Loucy (cell line): Measurements from ENCODE around the gene CACNA1C.

Source experiments
- H2AFZ ChIP-seq: fragments of 200-600 bp; sonication (generic); 2 replicates; pipeline ENCODE4 v1.6.0; 2016; ENCODE audit warnings: antibody characterized with exemption, mild to moderate bottlenecking, low read length, moderate library complexity
- H3F3A ChIP-seq: fragments of 200-600 bp; 2 replicates; pipeline ENCODE4 v1.6.0; 2016; ENCODE audit warnings: antibody characterized with exemption, low read depth, mild to moderate bottlenecking
- H3K27me3 ChIP-seq: fragments of 200-600 bp; sonication (generic); 2 replicates; pipeline ENCODE4 v1.6.1; 2014; ENCODE audit warnings: low read length, mild to moderate bottlenecking; ENCODE audit not compliant: insufficient read depth, poor library complexity, severe bottlenecking
- H3K36me3 ChIP-seq: fragments of 200-600 bp; sonication (generic); 2 replicates; pipeline ENCODE4 v1.6.1; 2016; ENCODE audit warnings: low read length; ENCODE audit not compliant: insufficient read depth
- H3K4me1 ChIP-seq: fragments of 200-600 bp; sonication (generic); 2 replicates; pipeline ENCODE4 v1.5.1; 2014; ENCODE audit warnings: low read length, mild to moderate bottlenecking; ENCODE audit not compliant: insufficient read depth, poor library complexity, severe bottlenecking
- H3K4me2 ChIP-seq: fragments of 200-600 bp; sonication (generic); 2 replicates; pipeline ENCODE4 v1.6.0; 2014; ENCODE audit warnings: antibody characterized with exemption, low read length, low read depth, mild to moderate bottlenecking; ENCODE audit not compliant: poor library complexity, severe bottlenecking
- H3K4me3 ChIP-seq: fragments of 200-600 bp; sonication (generic); 2 replicates; pipeline ENCODE4 v1.5.1; 2014; ENCODE audit warnings: low read length, mild to moderate bottlenecking, mixed read lengths; ENCODE audit not compliant: poor library complexity, severe bottlenecking
- H3K79me2 ChIP-seq: fragments of 200-600 bp; sonication (generic); 2 replicates; pipeline ENCODE4 v1.6.1; 2014; ENCODE audit warnings: low read length; ENCODE audit not compliant: insufficient read depth
- H3K9ac ChIP-seq: fragments of 200-600 bp; sonication (generic); 2 replicates; pipeline ENCODE4 v1.6.0; 2014; ENCODE audit warnings: mild to moderate bottlenecking, low read depth, low read length, moderate library complexity; ENCODE audit not compliant: poor library complexity, severe bottlenecking
- H3K9me2 ChIP-seq: fragments of 200-600 bp; sonication (generic); replicated peaks from 2 replicates; pipeline ENCODE4 v1.6.1; 2016; ENCODE audit warnings: low read depth, low read length, mixed read lengths
- H3K9me3 ChIP-seq: fragments of 200-600 bp; sonication (generic); 2 replicates; pipeline ENCODE4 v1.6.1; 2014; ENCODE audit warnings: mild to moderate bottlenecking, antibody characterized with exemption, low read length, low read depth; ENCODE audit not compliant: insufficient read depth
- H4K20me1 ChIP-seq: fragments of 200-600 bp; sonication (generic); 2 replicates; pipeline ENCODE4 v1.6.0; 2014; ENCODE audit warnings: antibody characterized with exemption, low read length, mild to moderate bottlenecking; ENCODE audit not compliant: insufficient read depth, poor library complexity, severe bottlenecking
- EZH2phosphoT487 ChIP-seq: fragments of 200-600 bp; IDR thresholded peaks from 2 replicates; pipeline ENCODE4 v1.6.1; 2018; ENCODE audit warnings: antibody characterized with exemption, mild to moderate bottlenecking, moderate library complexity, borderline replicate concordance
- TF ChIP-seq, protein P1 (sequence below): fragments of 200-600 bp; sonication (generic); conservative IDR thresholded peaks from 2 replicates; pipeline ENCODE4 v1.5.1; 2014; ENCODE audit warnings: mild to moderate bottlenecking, antibody characterized with exemption, low read length

CACNA1C gene

GRCh38 chr12:2418579-2418978 is 365.8 kb downstream of the CACNA1C start:
- no peaks in the 10 kb centered on the region for H3K9me2 ChIP-seq
- H3K9ac ChIP-seq: no peak overlapping the region
- H2AFZ ChIP-seq: no peak overlapping the region
- no peaks in the 10 kb centered on the region for H3K4me1 ChIP-seq
- H3K79me2 ChIP-seq: no peaks in the 10 kb centered on the region
- no peaks in the 10 kb centered on the region for H4K20me1 ChIP-seq
- TF ChIP-seq, protein P1, sequence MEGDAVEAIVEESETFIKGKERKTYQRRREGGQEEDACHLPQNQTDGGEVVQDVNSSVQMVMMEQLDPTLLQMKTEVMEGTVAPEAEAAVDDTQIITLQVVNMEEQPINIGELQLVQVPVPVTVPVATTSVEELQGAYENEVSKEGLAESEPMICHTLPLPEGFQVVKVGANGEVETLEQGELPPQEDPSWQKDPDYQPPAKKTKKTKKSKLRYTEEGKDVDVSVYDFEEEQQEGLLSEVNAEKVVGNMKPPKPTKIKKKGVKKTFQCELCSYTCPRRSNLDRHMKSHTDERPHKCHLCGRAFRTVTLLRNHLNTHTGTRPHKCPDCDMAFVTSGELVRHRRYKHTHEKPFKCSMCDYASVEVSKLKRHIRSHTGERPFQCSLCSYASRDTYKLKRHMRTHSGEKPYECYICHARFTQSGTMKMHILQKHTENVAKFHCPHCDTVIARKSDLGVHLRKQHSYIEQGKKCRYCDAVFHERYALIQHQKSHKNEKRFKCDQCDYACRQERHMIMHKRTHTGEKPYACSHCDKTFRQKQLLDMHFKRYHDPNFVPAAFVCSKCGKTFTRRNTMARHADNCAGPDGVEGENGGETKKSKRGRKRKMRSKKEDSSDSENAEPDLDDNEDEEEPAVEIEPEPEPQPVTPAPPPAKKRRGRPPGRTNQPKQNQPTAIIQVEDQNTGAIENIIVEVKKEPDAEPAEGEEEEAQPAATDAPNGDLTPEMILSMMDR: no peak
- H3K27me3 ChIP-seq: no peaks in the 10 kb centered on the region
- no peaks in the 10 kb centered on the region for H3K9me3 ChIP-seq
- H3F3A ChIP-seq: no peaks in the 10 kb centered on the region
- H3K4me2 ChIP-seq: no peak overlapping the region
- no peaks in the 10 kb centered on the region for H3K36me3 ChIP-seq
- H3K4me3 ChIP-seq: no peak overlapping the region

DNA sequence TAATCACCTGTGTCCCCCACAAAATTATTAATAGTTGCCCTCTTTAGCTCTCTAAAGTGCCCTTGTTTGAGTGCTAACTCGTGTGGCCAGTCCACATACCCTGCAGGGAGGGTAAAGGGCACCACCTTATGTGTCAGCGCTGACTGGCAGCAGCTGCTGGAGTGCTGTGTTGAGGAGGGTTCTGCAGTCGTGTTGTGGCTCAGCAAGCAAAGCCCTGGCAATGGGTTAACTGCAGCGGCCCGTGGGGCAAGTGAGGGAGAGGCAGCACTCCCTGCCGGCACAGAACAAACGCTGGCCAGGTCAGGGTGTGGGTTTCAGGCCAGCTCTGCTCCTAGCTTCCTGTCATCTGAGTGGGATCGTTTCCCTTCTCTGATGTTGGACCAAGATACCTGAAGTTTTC is 369.8 kb downstream of the CACNA1C start:
- H3K9ac ChIP-seq: no peak overlapping the region
- no peaks in the 10 kb centered on the region for H3K9me3 ChIP-seq
- H3K79me2 ChIP-seq: no peaks in the 10 kb centered on the region
- TF ChIP-seq EZH2phosphoT487: no peak
- TF ChIP-seq, protein P1: no peak
- H3F3A ChIP-seq: no peaks in the 10 kb centered on the region
- H3K27me3 ChIP-seq: no peaks in the 10 kb centered on the region
- H4K20me1 ChIP-seq: no peaks in the 10 kb centered on the region
- no peak overlapping the region for H3K4me2 ChIP-seq
- no peak overlapping the region for H2AFZ ChIP-seq
- H3K36me3 ChIP-seq: no peaks in the 10 kb centered on the region
- H3K4me1 ChIP-seq: no peaks in the 10 kb centered on the region
- no peak overlapping the region for H3K4me3 ChIP-seq
- H3K9me2 ChIP-seq: no peaks in the 10 kb centered on the region

DNA sequence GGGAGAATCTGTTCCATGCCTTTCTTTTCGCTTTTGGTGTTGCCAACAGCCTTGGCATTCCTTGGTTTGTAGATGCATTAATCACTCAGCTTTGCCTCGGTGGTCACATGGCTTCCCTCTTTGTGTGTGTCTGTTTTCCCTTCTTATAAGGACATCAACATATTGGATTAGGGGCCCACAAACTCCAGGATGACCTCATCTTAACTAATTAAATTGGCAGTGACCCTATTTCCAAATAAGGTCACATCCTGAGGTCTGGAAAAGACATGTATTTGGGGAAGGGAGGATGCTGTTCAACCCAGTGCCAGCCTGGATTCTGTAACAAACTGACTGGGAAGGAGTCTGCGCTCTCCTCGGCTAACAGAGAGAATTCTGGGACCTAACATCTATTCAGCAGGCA is 376.2 kb downstream of the CACNA1C start:
- TF ChIP-seq, protein P1: no peak
- TF ChIP-seq EZH2phosphoT487: no peak
- no peak overlapping the region for H2AFZ ChIP-seq
- no peaks in the 10 kb centered on the region for H3K9me2 ChIP-seq
- no peak overlapping the region for H3K4me3 ChIP-seq
- H3K4me2 ChIP-seq: no peak overlapping the region
- no peaks in the 10 kb centered on the region for H3K27me3 ChIP-seq
- no peaks in the 10 kb centered on the region for H3K9me3 ChIP-seq
- H3K9ac ChIP-seq: no peak overlapping the region
- H3K4me1 ChIP-seq: no peaks in the 10 kb centered on the region
- H3K79me2 ChIP-seq: no peaks in the 10 kb centered on the region
- H4K20me1 ChIP-seq: no peaks in the 10 kb centered on the region
- no peaks in the 10 kb centered on the region for H3K36me3 ChIP-seq
- no peaks in the 10 kb centered on the region for H3F3A ChIP-seq
